Kidney (tissue), 14 donors: ENCODE results near the gene TICRR. TPM values are rescaled to one million over a fixed set of nuclear protein-coding genes. Genes with fewer than 3 reads are reported as not detected.

ENCODE experiments used
- DNase-seq, 5 donors: peaks; one replicate each; pipeline ENCODE4 v3.0.0-alpha.2; 2013 to 2020
- FAIRE-seq: peaks from 2 replicates; lab custom pipeline; 2012; peaks lifted over from hg19 to GRCh38; lab: Jason Lieb, UNC
- H3K27ac ChIP-seq, 2 donors: one replicate each; pipeline ENCODE4 v1.7.0; 2013; ENCODE audit warnings: low read depth in 2 of 2, low read length in 2 of 2, inconsistent platforms in 1 of 2
- H3K27me3 ChIP-seq: one replicate; pipeline ENCODE4 v1.7.1; 2013; ENCODE audit warnings: low read length, inconsistent platforms; ENCODE audit not compliant: control insufficient read depth, insufficient read depth
- H3K36me3 ChIP-seq, 3 donors: one replicate each; pipeline versions ENCODE4 v1.7.0 to v1.7.1; 2013; ENCODE audit warnings: low read length in 3 of 3, control low read depth in 1 of 3, inconsistent platforms in 1 of 3; ENCODE audit not compliant: insufficient read depth in 3 of 3, control insufficient read depth in 2 of 3
- H3K4me1 ChIP-seq, 3 donors: one replicate each; pipeline versions ENCODE4 v1.7.0 to v1.7.1; 2013; ENCODE audit warnings: low read length in 3 of 3, inconsistent platforms in 1 of 3, low read depth in 1 of 3; ENCODE audit not compliant: control insufficient read depth in 2 of 3, insufficient read depth in 2 of 3
- H3K4me3 ChIP-seq, 3 donors: one replicate each; pipeline versions ENCODE4 v1.7.0 to v1.8.1; 2013; ENCODE audit warnings: low read length in 3 of 3, control low read depth in 1 of 3, inconsistent platforms in 1 of 3
- H3K9ac ChIP-seq, 3 donors: one replicate each; pipeline versions ENCODE4 v1.7.0 to v1.7.1; 2013; ENCODE audit warnings: low read length in 3 of 3, control low read depth in 1 of 3, inconsistent platforms in 1 of 3
- H3K9me3 ChIP-seq, 3 donors: one replicate each; pipeline versions ENCODE4 v1.7.0 to v1.7.1; 2013; ENCODE audit warnings: low read length in 3 of 3, control low read depth in 1 of 3, inconsistent platforms in 1 of 3; ENCODE audit not compliant: control insufficient read depth in 2 of 3, insufficient read depth in 1 of 3
- intact Hi-C: fragments of 100-400 bp; cut with DNase I; formaldehyde crosslinking; loops from one replicate; pipeline ENCODE4 v1.11.1; 2022
- polyA plus RNA-seq: library from polyadenylated mRNA; stranded (reverse); fragments of 350-450 nt; fragmentation: Illumina TruSeq; extraction: RNeasy Lipid Tissue Mini Kit (QIAGEN cat#74804); gene quantifications from one replicate; pipeline ENCODE4 v1.2.3, GENCODE V29; 2014; ENCODE audit warnings: low read depth, low replicate concordance; ENCODE audit not compliant: insufficient read depth
- total RNA-seq: library from RNA; stranded (reverse); fragmentation: NEBNext Ultra II Directional; extraction: Animal tissue kit (Norgen Biotek cat#: 25700); gene quantifications from one replicate; pipeline ENCODE4 v1.2.1, GENCODE V29; 2021
- TF ChIP-seq, protein P1 (sequence below): IDR thresholded peaks from 3 replicates; pipeline ENCODE4 v1.5.1; 2012; ENCODE audit warnings: mild to moderate bottlenecking, moderate library complexity, borderline replicate concordance; ENCODE audit not compliant: insufficient read depth; ENCODE audit errors: extremely low read depth
- donor health status: control.
- donor health status: control.
- donor health status: control.
- donor health status: control.
- donor health status: control.
- donor health status: DM: yes; HTN: yes; CAD: no.
- donor health status: Normal renal cell carcinoma (clear cell type).

TICRR gene
- total and polyA plus RNA-seq, 2 donors from 2014 or later, result 0.25 TPM; not detected in 1

DNA sequence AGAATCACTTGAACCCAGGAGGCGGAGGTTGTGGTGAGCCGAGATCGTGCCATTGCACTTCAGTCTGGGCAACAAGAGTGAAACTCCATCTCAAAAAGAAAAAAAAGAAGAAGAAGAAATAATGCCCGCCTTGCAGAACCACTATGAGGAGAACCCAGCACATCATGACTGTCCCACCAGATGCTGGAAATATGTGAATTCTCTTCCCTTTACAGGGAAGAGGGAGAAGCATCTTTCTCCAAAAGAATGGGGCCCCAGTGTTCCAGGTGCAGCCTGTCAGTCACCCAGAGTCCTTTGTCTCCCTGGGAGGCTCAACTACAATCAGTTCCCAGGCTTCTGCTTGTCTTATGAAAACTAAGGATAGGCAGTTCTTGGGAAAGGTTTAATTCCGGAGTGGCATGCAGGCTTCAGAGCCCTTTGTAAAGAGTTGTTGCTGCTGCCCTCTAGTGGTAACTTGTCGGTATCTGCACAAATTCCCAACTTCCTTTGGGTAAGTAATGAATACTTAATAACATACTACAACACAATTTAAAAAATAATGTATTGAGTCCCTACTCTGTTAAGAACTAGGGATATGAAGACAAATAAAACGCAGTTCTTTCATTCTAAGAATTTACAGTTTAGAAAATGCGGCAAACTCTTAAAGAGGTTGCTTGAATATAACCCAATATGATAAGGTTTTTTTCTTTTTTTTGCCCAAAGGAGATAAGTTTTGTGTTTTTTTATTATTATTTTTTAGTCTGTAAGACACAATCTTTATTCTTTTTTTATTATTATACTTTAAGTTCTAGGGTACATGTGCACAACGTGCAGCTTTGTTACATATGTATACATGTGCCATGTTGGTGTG lies 18.6 kb upstream of the TICRR start:
- TF ChIP-seq, protein P1, sequence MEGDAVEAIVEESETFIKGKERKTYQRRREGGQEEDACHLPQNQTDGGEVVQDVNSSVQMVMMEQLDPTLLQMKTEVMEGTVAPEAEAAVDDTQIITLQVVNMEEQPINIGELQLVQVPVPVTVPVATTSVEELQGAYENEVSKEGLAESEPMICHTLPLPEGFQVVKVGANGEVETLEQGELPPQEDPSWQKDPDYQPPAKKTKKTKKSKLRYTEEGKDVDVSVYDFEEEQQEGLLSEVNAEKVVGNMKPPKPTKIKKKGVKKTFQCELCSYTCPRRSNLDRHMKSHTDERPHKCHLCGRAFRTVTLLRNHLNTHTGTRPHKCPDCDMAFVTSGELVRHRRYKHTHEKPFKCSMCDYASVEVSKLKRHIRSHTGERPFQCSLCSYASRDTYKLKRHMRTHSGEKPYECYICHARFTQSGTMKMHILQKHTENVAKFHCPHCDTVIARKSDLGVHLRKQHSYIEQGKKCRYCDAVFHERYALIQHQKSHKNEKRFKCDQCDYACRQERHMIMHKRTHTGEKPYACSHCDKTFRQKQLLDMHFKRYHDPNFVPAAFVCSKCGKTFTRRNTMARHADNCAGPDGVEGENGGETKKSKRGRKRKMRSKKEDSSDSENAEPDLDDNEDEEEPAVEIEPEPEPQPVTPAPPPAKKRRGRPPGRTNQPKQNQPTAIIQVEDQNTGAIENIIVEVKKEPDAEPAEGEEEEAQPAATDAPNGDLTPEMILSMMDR, result peak; percentile 73
- DNase-seq, result peak in 4 of 5 donors; percentile 62 to 87 (median 76)
- Histone ChIP-seq H3K4me1 (peaks cover 0 to 6% (median 0%) of the 10 kb centered on the region in 3 donors), H3K9me3 (no peaks in the 10 kb centered on the region), H3K27ac (no peak overlapping the region), H3K4me3 (no peak overlapping the region), H3K9ac (no peak overlapping the region), H3K36me3 (no peaks in the 10 kb centered on the region), H3K27me3 (no peaks in the 10 kb centered on the region)
- intact Hi-C loops, result no loop called here
- peak; percentile 52 for FAIRE-seq

DNA sequence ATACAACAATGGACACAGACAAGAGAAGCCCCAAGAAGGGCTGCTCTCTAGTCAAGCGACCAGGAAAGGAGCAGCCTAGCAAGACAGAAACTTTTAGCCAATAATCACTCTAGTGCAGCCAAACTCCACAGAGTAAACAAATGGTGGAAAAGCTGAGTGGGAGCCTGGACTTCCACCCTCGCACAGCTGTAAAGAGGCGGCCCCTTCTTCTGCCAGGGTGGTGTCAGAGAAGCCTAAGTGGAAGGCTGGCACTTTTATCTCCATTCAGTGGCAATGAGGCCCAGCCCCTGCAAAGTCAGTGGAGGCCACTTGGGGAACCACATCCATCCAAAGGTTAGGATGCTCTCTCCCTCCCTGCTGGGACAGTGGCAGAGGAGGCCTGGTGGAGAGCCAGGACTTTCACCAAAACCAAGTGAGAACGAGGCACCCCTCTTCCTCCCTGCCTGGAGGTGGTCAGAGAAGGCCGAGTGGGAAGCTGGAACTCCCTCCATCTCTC lies 15.5 kb upstream of the TICRR start:
- no peak overlapping the region for H3K27ac ChIP-seq
- no peaks in the 10 kb centered on the region for H3K9me3 ChIP-seq
- H3K4me1 ChIP-seq, result peaks cover 0 to 3% (median 0%) of the 10 kb centered on the region in 3 donors
- H3K36me3 ChIP-seq, result no peaks in the 10 kb centered on the region
- H3K9ac ChIP-seq, result no peak overlapping the region
- TF ChIP-seq, protein P1, result no peak
- intact Hi-C loops, result no loop called here
- no peak for FAIRE-seq
- DNase-seq, result no peak
- H3K27me3 ChIP-seq, result no peaks in the 10 kb centered on the region
- no peak overlapping the region for H3K4me3 ChIP-seq

DNA sequence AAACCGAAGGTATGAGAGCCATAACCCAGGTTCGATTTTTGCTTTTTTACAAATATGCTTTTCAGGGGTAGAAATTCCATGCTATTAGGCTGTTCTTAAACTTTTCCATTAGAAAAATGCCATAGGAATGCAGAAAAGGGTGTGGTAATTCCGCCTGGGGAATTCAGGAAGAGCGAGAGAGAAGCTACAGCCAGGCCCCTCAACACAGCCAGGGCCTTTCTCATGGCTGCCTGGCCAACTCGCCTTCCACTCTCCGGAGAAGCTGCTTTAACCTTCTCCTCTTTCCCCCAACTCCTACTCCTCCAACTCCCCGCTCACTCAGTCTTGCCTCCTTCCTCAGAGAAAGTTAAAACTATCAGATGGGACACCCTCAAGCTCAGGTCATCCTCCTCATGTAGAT lies 9.1 kb upstream of the TICRR start:
- H3K9ac ChIP-seq, result no peak overlapping the region
- no peak for DNase-seq
- no peaks in the 10 kb centered on the region for H3K4me1 ChIP-seq
- TF ChIP-seq, protein P1, result no peak
- H3K4me3 ChIP-seq, result no peak overlapping the region
- H3K36me3 ChIP-seq, result no peaks in the 10 kb centered on the region
- no peaks in the 10 kb centered on the region for H3K9me3 ChIP-seq
- FAIRE-seq, result no peak
- no peaks in the 10 kb centered on the region for H3K27me3 ChIP-seq
- no peak overlapping the region for H3K27ac ChIP-seq
- intact Hi-C loops, result no loop called here
